ENCODE measurements around the gene LAD1.

Gene LAD1

DNA sequence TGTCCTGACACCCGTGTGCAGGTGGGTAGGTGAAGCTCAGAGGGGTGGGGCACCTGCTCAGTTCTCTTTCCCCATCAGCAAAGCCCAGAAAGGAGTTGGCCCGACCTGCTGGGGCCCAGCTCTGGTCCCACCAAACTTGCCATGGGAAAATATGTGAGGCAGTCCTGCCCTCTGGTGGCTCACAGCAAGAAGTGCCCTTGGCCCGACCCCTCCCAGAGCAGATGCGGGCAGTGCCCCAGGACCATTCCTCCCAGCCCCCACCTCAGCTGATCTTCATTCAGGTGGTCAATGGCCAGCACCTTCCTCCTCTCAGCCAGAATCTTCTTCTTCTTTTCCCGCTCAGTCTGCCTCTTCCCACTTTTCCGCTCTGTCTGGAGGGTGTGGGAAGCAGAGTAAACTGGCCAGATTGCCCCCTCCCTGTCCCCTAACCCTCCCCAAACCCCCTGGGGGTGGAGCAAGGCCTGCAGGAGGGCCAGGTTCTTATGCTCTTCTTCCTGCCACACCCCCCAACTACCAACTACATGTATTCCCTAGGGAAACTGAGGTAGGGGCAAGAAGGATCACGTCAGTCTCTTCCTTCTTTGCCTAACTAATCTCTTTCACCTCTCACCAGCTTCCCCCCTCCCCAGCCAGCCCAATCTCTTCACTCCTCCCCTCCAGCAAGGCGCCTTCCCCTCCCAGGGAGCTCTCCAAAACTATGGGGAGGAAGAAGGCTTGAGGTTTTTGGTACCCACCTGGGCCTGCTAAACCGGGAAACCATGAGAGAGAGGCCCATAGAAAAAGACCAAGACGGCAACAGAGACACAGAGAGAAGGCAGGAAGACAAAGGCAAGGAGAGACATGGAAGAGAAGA lies 37.2 kb downstream of the LAD1 start:
- no peak for FAIRE-seq

DNA sequence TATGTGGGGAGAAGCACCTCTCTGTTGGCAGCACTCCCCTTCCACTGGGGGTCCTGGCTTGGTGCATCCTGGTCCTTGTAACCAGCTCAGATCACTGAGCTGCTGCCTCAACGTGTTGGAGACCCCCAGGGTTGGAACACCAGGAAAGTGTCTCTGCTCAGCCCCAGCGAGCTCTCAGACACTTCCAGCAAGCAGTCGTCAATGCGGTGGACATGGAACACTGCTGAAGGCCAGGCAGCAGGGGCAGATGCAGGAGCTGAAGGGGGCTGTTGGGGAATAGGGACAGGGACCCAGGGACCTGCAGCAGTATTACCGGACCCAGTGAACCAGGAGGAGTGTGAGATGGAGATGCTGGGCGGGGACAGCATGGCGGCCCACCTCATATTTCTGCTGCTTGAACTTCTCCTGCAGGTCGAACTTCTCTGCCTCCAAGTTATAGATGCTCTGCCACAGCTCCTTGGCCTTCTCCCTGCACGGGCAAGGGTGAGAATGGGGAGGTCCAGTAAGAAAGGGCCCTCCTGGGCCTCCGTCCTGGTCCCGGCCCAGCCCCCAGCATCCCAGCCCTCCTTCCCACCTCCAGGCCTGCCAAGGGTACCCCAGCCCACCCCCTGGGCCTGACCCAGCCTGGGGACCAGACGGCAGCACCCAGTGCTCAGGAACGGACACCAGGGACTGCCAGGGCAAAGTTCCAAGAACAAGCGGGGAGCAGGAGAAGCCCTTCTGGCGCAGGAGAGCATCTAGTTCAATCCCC lies 38.0 kb downstream of the LAD1 start:
- FAIRE-seq = no peak

DNA sequence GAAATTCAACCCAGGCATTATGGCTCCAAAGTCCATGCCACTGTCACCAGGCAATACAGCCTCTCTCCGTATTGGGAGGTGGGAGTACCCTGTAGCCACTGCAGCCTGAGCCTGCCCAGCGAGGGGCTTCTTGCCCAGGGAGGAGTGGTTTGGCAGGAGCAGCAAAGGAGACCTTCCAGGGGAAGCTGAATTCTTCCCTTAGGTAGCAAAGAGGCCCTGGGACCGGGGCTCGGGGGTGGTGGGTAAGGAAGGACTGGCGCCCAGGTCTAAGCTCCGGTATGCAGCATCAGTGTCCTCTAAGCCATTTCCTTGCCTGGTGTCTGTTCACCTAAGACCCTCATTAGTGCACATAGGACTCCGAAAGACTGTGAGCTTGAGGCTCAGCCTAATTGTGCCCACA lies 38.6 kb downstream of the LAD1 start:
- no peak for FAIRE-seq

DNA sequence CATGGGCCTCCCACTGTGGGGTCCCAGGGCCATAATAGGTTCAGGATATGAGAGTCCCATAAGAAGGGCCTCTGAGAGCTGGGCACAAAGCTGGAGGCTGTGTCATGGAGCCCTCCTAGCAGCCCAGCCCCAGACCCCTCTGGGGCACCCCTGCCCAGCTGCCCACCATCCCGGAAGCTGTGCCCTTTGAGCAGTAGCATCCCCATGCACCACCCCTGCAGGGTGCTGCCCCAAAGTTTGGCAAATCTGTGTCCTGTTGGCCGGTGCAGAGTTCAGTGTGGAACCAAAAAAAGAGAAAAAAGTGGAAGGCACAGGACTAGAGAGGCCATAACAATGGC lies 39.3 kb downstream of the LAD1 start:
- FAIRE-seq = no peak

- no peak for FAIRE-seq
These were observed 39.9 kb downstream of the LAD1 start for GRCh38 chr1:201359031-201359872.

DNA sequence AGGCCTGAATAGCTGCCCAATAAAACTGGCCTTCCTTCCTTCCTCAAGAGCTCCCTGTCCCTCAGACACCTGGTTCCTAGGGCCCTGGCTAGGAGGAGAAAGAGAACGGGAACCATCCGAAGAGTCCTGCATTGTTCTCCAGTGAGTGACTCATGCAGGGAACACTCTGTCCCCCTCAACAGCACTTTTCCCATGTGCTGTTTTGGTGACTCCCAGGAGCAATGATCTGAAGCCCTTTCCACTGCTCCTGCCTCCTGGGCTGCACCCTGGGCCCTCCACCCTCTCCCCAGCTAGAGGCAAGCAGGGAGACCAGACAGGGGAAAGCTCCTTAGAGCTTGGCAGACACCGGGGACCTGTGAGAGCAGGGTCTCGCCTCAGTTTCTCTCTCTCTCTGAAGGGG lies 40.5 kb downstream of the LAD1 start:
- no peak for FAIRE-seq

DNA sequence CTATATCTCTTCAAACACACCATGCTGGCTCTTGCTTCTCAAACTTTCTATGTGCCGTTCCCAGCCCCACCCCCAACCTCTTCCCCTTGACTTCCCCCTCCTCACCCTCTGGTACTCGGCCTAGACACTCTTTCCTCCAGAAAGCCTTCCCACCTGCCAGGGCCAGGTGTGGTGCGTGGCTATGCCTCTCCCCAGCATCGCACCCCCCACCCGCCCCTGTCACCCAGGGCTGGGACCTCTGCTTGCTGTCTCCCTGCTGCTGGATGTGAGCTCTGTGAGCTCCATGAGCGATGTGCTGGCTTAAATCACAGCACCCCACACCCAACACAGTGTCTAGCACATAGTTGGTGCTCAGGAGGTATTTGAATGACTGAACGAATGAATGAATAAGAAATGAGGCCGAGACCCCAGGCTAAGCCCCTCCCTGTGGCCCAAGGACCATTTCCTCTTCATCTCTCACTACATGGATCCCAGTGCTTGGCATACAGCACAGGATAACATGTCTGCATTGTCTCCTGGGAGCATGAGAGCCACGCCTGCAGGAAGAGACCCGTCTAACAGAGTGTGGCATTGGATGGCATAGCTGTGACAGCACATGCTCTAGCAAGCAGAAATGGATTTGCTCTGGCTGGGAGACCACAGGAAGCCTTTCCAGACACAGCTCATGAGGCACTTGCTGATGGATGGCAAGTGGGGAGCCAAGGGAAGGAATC lies 41.3 kb downstream of the LAD1 start:
- no peak for FAIRE-seq

GRCh38 chr1:201357211-201357610 lies 41.9 kb downstream of the LAD1 start:
- FAIRE-seq = no peak

DNA sequence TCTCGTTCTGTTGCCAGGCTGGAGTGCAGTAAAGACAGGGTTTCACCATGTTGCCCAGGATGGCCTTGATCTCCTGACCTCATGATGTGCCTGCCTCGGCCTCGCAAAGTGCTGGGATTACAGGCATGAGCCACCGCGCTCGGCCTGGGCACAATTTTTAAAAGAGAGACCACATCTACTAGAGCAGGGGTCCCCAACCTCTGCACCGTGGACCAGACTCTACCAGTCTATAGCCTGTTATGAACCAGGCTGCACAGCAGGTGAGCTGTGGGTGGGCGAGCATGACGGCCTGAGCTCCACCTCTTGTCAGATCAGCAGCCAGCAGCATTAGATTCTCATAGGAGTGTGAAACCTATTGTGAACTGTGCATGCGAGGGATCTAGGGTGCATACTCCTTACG lies 42.4 kb downstream of the LAD1 start:
- no peak for FAIRE-seq

DNA sequence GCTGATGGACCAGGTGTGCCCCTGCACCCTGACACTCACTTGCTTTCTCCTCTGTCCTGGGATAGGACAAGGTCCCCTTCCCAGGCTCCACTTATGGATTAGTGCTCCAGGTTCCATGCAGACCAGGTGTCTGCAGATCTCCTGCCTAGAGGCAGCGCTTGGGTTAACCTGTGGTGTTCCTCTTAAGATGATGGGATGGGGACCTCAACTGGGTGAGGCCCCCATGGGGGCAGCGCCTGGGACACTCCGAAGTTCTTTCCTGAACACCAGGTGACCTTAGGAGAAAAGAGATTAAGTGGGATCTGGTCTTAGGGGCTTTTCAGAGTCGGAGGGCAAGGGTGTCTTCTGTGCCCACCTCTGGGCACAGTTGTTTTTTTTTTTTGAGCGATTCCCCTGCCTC lies 42.9 kb downstream of the LAD1 start:
- no peak for FAIRE-seq

GRCh38 chr1:201355471-201355870 lies 43.7 kb downstream of the LAD1 start:
- no peak for FAIRE-seq

GRCh38 chr1:201354901-201355295 lies 44.2 kb downstream of the LAD1 start:
- FAIRE-seq = no peak

DNA sequence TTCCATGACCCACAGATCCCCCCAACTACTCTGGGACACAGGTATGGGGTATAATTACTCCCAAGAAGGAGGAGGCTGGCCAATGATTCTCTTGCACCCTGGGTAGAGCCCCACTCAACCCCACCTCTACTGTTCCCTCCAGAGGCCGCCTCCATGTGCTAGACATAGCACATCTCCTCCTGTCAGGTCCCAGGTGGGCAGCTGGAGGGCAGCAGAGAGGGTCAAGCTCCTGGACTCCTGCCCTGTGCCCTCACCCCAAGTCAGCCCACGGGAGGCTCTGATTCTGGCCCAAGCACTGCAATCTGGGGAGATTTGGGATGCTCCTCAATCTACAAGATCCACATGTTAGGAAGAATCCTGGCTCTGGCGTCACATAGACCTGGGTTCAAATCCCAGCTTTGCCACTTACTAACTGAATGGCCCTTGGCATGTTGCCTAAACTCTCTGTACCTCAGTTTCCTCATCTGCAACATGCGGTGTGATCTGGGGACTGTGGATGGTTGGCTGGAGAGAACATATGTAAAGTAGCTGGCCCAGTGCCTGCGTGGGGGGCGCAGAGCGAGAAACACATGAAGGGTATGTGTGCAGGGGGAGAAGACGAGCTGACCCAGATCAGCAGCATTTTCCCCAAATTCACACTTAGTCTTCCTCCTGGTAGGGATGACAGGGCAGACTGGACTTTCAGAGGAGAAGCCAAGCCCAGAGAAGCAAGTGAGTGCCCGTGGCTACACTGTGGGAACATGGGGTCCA lies 44.8 kb downstream of the LAD1 start:
- FAIRE-seq = no peak

DNA sequence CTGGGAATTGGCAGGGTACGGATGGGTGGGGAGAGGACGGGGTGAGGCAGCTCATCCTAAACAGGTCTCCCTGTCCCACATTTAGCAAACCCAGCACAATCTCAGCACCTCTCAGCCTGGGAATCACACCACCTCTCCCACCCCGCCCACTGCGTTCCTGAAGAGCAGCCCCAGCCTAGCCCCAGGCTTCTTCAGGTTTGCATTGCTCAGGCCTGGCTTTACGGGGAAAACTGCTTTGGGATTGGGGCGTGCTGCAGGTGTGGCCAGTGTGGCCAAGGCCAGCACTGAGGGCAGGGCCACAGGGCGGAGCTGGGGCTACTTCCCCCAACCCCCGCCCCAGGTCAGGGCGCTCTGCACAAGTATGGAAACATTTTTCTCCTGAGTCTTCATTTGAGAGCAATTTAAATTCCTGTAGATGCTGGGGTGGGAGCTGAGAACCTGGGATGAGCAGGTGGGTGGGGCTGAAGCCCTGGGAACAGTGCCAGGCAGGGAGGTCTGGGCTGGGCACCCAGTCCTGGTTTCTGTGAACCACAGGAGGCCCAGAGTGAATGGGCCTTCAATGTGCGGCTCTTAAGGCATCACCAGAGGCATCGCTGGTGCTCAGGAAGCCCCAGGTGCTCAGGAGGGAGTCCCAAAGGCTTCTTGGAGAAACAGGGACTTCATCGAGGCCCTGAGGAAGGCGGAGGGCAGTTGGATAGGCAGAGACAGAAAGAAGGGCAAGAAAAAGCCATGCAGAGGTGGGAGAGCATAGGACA lies 45.8 kb downstream of the LAD1 start:
- FAIRE-seq = no peak

DNA sequence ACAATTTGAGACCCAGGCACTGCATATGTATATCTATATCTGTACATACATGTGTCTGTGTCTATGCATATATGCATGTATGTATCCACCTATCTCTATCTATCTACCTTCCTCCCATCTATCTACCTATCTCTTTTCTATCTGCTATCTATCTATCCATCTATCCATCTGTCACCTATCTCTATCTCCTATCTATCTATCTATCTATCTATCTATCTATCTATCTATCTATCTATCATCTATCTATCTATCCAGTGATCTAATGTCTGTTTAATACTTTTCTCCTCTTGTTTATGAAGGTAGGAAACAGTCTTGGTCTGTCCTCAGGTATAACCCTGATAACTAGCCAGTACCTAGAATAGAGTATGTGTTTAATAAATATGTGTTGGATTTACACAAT lies 47.5 kb downstream of the LAD1 start:
- no peak for FAIRE-seq

- FAIRE-seq = no peak
These were observed 48.2 kb downstream of the LAD1 start for GRCh38 chr1:201350884-201351283.

GRCh38 chr1:201350361-201350725 lies 48.8 kb downstream of the LAD1 start:
- FAIRE-seq = no peak

GRCh38 chr1:201349092-201349491 lies 50.0 kb downstream of the LAD1 start:
- FAIRE-seq = no peak

GRCh38 chr1:201348211-201348566 lies 50.9 kb downstream of the LAD1 start:
- FAIRE-seq = no peak

DNA sequence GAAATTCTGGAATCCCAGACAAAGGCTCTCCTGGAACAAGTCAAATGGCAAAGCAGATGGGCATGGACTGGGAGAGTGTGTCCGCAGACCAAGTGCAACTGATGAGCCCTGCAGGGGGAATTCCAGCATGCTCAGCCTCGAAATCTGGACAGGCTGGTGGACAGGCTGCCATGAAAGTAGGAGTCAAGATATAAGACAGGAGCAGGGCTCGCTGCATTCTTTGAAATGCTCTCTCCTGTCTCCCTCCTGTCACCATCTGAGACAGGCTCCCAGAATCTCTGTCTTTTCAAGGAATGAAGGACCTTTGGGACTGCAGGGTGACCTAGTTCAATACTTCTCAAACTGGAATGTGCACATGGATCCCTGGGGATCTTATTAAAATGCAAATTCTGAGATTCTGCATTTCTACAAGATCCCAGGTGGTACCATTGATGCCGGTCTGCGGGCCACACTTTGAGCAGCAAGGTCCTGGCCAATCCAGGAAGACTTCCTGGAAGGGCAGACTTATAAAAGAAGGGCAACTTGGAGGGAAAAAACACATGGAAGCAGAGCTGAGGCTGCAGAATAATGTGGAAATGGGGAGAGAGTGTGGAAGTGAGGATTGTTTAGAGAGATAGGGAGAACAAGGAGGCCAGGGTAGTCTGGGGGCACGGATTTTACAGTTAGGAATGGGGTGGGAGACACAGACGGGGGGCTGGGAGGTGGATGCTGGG lies 51.5 kb downstream of the LAD1 start:
- no peak for FAIRE-seq

DNA sequence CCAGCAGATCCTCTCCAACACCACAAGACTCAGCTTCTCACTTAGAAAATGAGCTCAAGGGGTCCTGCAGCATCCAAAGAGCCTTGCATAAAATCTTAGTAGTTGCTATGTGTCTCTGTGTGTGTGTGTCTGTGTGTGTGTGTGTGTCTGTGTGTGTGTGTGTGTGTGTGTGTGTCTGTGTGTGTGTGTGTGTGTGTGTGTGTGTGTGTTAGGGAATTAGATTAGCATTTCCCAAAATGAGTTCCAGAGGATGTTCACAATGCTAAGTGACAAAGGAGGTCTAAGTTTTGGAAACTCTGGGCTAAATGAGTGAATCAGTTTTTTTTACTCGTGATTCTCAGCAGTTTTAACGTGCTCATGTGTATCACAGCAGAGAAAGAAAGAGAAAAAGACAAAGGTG lies 52.1 kb downstream of the LAD1 start:
- no peak for FAIRE-seq

Measured in islet of Langerhans (tissue), 1 donor.